Activated T-cell treated with anti-CD3 and anti-CD28 coated beads, Interleukin-2, amount 50 U/mL, for 4 hours (primary cell): ENCODE data around the gene ATG5. TPM values are rescaled to one million over a fixed set of nuclear protein-coding genes. Genes with fewer than 3 reads are reported as not detected.

Experiments
- ATAC-seq, 2 donors: fragments of 200-7000 bp; cut with Tn5 transposase; one replicate each; pipeline ENCODE4 v1.10.0; 2021
- DNase-seq: peaks from one replicate; pipeline ENCODE4 v3.0.0-alpha.2; 2020
- H3K27me3 Mint-ChIP-seq: one replicate; pipeline ENCODE4 v1.8.0; 2021; ENCODE audit warnings: low read depth, mixed read lengths
- H3K36me3 Mint-ChIP-seq: one replicate; pipeline ENCODE4 v1.8.0; 2022; ENCODE audit warnings: mixed read lengths; ENCODE audit not compliant: insufficient read depth
- H3K4me1 Mint-ChIP-seq: one replicate; pipeline ENCODE4 v1.8.0; 2021; ENCODE audit warnings: low read depth, mixed read lengths
- H3K4me3 Mint-ChIP-seq: one replicate; pipeline ENCODE4 v1.8.0; 2021; ENCODE audit warnings: mild to moderate bottlenecking, moderate library complexity, mixed read lengths
- H3K9me3 Mint-ChIP-seq: one replicate; pipeline ENCODE4 v1.8.0; 2021; ENCODE audit warnings: mixed read lengths
- total RNA-seq, 3 donors: library from RNA; stranded (reverse); gene quantifications; one replicate each; pipeline ENCODE4 v1.2.1, GENCODE V29; 2021

ATG5 gene
- total RNA-seq, 3 donors from 2014 or later: 29.3 to 30.2 (median 29.5) TPM

DNA sequence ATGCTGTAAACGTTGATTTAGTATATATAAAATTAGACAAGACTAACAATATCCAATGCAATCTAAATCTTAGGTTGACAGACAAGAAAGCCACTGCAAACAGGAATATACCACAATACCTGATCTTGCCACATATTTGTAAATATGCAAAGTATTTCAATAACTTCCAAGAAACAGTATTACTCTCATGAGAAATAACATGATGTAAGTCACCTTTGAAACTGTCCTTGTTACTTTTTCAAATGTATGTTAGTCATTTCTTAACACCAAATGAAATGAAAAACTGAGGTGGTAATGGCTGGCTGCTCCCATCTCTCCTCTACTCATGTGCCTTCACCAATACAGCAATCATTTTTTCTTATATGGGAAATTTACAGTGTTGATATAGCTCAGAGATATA lies 118.7 kb downstream of the ATG5 start:
- Mint-ChIP-seq H3K9me3 (no peaks in the 10 kb centered on the region), H3K27me3 (no peaks in the 10 kb centered on the region), H3K4me3 (no peak overlapping the region), H3K36me3 (peaks cover 12% of the 10 kb centered on the region), H3K4me1 (peaks cover 17% of the 10 kb centered on the region)
- no peak for DNase-seq
- ATAC-seq: peak in 1 of 2 donors; percentile 52

GRCh38 chr6:106204961-106205360 lies 120.6 kb downstream of the ATG5 start:
- no peak for ATAC-seq
- Mint-ChIP-seq H3K4me1 (peaks cover 16% of the 10 kb centered on the region), H3K27me3 (no peaks in the 10 kb centered on the region), H3K4me3 (no peak overlapping the region), H3K9me3 (no peaks in the 10 kb centered on the region), H3K36me3 (peaks cover 13% of the 10 kb centered on the region)
- DNase-seq: no peak

- H3K4me3 Mint-ChIP-seq: no peak overlapping the region
- peaks cover 38% of the 10 kb centered on the region for H3K4me1 Mint-ChIP-seq
- H3K27me3 Mint-ChIP-seq: no peaks in the 10 kb centered on the region
- no peak for ATAC-seq
- peaks cover 19% of the 10 kb centered on the region for H3K36me3 Mint-ChIP-seq
- no peak for DNase-seq
- H3K9me3 Mint-ChIP-seq: no peaks in the 10 kb centered on the region
Observed at GRCh38 chr6:106199998-106200397, 125.6 kb downstream of the ATG5 start.

- ATAC-seq (no peak), DNase-seq (no peak)
- Mint-ChIP-seq H3K4me1 (peaks cover 38% of the 10 kb centered on the region), H3K9me3 (no peaks in the 10 kb centered on the region), H3K4me3 (no peak overlapping the region), H3K27me3 (no peaks in the 10 kb centered on the region), H3K36me3 (peaks cover 15% of the 10 kb centered on the region)
Observed at GRCh38 chr6:106199331-106199730, 126.2 kb downstream of the ATG5 start.

GRCh38 chr6:106197441-106197840 lies 128.1 kb downstream of the ATG5 start:
- no peak for ATAC-seq

GRCh38 chr6:106194949-106195921 lies 130.3 kb downstream of the ATG5 start:
- Mint-ChIP-seq H3K36me3 (peaks cover 12% of the 10 kb centered on the region), H3K27me3 (no peaks in the 10 kb centered on the region), H3K9me3 (no peaks in the 10 kb centered on the region), H3K4me1 (peaks cover 49% of the 10 kb centered on the region), H3K4me3 (peak overlapping the region; percentile 65)
- no peak for DNase-seq
- ATAC-seq: peak; percentile 85 to 88

More at GRCh38 chr6:106197441-106197840, 128.1 kb downstream of the ATG5 start:
- Mint-ChIP-seq H3K27me3 (no peaks in the 10 kb centered on the region), H3K4me3 (peak overlapping the region; percentile 31), H3K9me3 (no peaks in the 10 kb centered on the region), H3K4me1 (peaks cover 49% of the 10 kb centered on the region), H3K36me3 (peaks cover 15% of the 10 kb centered on the region)
- DNase-seq: no peak

DNA sequence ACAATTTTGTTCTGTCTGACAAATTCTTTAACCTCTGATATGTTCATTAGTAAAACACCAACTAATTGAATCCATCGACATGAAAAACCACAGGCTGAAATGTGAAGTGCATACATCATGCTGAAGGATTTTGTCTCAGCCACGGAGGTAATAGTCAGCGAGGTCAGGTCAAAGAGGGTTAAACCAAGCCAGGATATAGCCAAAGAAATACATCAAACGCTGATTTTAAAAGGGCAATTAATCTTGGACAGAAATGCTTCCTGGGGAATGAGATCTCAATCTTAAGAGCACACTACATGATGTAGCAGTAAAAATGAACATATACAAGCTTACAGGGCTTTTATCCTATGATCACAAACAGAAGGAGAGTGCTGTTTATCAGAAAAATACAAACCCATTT lies 132.7 kb downstream of the ATG5 start:
- H3K36me3 Mint-ChIP-seq: peaks cover 6% of the 10 kb centered on the region
- no peaks in the 10 kb centered on the region for H3K27me3 Mint-ChIP-seq
- no peak overlapping the region for H3K4me3 Mint-ChIP-seq
- no peaks in the 10 kb centered on the region for H3K9me3 Mint-ChIP-seq
- ATAC-seq: no peak
- no peak for DNase-seq
- H3K4me1 Mint-ChIP-seq: peaks cover 59% of the 10 kb centered on the region

DNA sequence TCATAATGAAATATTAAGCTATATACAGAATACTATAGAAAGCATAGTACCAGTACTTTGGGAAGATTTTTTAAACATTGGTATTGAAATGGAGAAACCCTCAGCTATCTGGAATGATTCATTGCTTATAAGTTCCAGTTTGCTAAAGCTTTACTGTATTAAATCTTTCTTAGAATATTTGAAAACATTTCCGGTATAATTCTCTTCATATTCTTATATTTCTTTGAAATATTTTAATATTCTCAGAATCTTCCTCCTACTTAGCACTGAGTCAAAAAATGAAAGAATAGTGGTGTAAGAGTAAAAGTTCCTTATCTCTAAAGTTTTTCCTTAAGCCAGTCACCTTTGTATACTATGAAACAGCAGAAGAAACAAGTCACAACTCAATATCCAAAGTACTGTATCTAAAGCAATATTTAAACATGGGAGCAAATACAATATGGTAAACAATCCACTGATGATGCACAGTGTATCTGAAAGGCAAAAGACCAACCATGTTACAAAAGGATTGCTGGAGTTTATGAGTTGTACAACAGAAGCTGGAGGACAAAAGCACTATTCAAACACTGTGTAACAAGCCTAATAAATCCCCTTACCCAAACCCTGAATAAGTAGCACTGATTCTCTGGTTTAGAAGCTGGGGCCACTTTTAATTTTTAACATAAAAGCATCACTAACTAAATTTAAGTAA lies 137.3 kb downstream of the ATG5 start:
- Mint-ChIP-seq H3K27me3 (no peaks in the 10 kb centered on the region), H3K4me1 (peaks cover 59% of the 10 kb centered on the region), H3K9me3 (no peaks in the 10 kb centered on the region), H3K36me3 (peaks cover 11% of the 10 kb centered on the region), H3K4me3 (no peak overlapping the region)
- DNase-seq (no peak), ATAC-seq (peak; percentile 35 to 44)

GRCh38 chr6:106187424-106187982 lies 138.1 kb downstream of the ATG5 start:
- Mint-ChIP-seq H3K4me1 (peaks cover 59% of the 10 kb centered on the region), H3K9me3 (no peaks in the 10 kb centered on the region)
- no peak for DNase-seq

GRCh38 chr6:106186714-106187113 lies 138.8 kb downstream of the ATG5 start:
- ATAC-seq: peak; percentile 24 to 42
- Mint-ChIP-seq H3K4me3 (peak overlapping the region; percentile 37), H3K36me3 (peaks cover 14% of the 10 kb centered on the region), H3K9me3 (no peaks in the 10 kb centered on the region), H3K4me1 (peaks cover 65% of the 10 kb centered on the region), H3K27me3 (no peaks in the 10 kb centered on the region)
- no peak for DNase-seq

More at GRCh38 chr6:106187424-106187982, 138.1 kb downstream of the ATG5 start:
- Mint-ChIP-seq H3K36me3 (peaks cover 11% of the 10 kb centered on the region), H3K4me3 (no peak overlapping the region), H3K27me3 (no peaks in the 10 kb centered on the region)
- no peak for ATAC-seq

DNA sequence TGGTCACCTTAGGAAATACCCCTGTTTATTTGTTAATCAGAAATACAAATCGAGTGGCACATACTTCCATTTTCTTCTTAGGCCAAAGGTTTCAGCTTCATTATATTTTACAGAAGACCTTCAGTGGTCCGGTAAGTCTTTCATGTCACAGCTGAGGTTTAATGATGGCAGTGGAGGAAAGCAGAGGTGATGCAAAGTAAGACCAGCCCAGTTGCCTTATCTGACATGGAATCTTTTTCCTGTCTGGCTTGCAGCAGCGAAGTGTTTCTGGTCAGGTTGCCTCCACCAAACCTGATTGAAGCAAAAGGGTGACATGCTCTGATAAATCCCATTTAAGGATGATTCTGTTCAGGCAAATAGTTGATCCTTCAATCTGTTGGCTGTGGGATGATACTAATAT lies 139.4 kb downstream of the ATG5 start:
- peaks cover 69% of the 10 kb centered on the region for H3K4me1 Mint-ChIP-seq
- H3K4me3 Mint-ChIP-seq: peak overlapping the region; percentile 37
- ATAC-seq (no peak), DNase-seq (no peak)
- peaks cover 14% of the 10 kb centered on the region for H3K36me3 Mint-ChIP-seq
- no peaks in the 10 kb centered on the region for H3K27me3 Mint-ChIP-seq
- no peaks in the 10 kb centered on the region for H3K9me3 Mint-ChIP-seq

DNA sequence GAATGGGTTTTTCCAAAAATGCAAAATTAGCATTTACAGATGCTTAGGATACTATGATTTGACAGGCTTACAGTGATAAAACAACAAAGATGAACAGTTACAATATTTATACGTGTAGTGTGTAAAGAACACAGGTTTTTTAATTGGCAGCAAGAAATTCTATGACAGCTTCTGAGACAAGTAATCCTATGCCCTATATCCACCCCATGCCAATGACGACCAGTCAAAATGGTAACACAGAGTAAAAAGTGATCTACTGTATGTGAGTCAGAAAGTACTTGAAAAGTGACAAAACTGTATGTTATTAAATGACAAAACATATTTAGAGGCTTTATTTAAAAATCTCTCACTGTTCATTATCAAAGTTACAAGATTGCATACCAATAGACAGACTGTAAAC lies 139.9 kb downstream of the ATG5 start:
- Mint-ChIP-seq H3K36me3 (peaks cover 14% of the 10 kb centered on the region), H3K4me1 (peaks cover 70% of the 10 kb centered on the region), H3K9me3 (no peaks in the 10 kb centered on the region), H3K4me3 (no peak overlapping the region), H3K27me3 (no peaks in the 10 kb centered on the region)
- ATAC-seq (peak; percentile 37 to 55), DNase-seq (no peak)

- no peaks in the 10 kb centered on the region for H3K9me3 Mint-ChIP-seq
- H3K4me3 Mint-ChIP-seq: no peak overlapping the region
- no peaks in the 10 kb centered on the region for H3K27me3 Mint-ChIP-seq
- peaks cover 14% of the 10 kb centered on the region for H3K36me3 Mint-ChIP-seq
- peaks cover 69% of the 10 kb centered on the region for H3K4me1 Mint-ChIP-seq
- ATAC-seq: no peak
- no peak for DNase-seq
Observed at GRCh38 chr6:106184629-106185028, 140.9 kb downstream of the ATG5 start.

DNA sequence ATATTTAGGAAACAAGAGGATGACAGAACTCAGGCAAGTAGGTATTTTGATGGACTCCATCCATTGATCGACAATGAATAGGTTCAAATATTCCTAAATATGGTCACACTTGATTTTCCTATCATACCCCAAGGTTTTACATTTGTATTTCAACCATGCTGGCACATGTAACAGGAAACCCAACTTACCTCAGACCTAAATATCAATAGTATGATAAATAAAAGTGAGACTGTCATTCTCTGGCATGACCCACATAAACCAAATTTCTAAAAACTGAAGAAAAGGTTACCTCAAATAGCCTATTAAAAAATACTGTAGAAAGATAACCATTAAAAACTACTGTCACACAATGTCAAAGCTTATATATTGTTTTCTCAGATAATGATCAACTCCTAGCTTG lies 142.1 kb downstream of the ATG5 start:
- Mint-ChIP-seq H3K4me3 (no peak overlapping the region), H3K27me3 (no peaks in the 10 kb centered on the region), H3K9me3 (no peaks in the 10 kb centered on the region), H3K36me3 (peaks cover 14% of the 10 kb centered on the region), H3K4me1 (peaks cover 59% of the 10 kb centered on the region)
- no peak for DNase-seq
- no peak for ATAC-seq
